Thyroid gland (tissue), 4 donors: ENCODE results near the gene SSPN.

Experiments used
- POLR2A ChIP-seq, 2 donors: fragments of 450-650 bp; IDR thresholded peaks; one replicate each; pipeline ENCODE4 v1.6.1; 2017; ENCODE audit warnings: antibody characterized with exemption in 2 of 2, mild to moderate bottlenecking in 2 of 2, moderate library complexity in 1 of 2
- TF ChIP-seq, protein P1 (sequence below), 6 experiments: fragments of 200-600 bp in 3 of 6; fragments of 450-650 bp in 3 of 6; sonication (generic) in 3 of 6; IDR thresholded peaks; one replicate each; pipeline ENCODE4 v1.5.1; 2016 to 2019; ENCODE audit warnings: antibody characterized with exemption in 6 of 6, mild to moderate bottlenecking in 2 of 6, inconsistent platforms in 1 of 6, moderate library complexity in 1 of 6

GRCh38 chr12:26290565-26290964 lies 95.2 kb downstream of the SSPN start:
- TF ChIP-seq, protein P1, sequence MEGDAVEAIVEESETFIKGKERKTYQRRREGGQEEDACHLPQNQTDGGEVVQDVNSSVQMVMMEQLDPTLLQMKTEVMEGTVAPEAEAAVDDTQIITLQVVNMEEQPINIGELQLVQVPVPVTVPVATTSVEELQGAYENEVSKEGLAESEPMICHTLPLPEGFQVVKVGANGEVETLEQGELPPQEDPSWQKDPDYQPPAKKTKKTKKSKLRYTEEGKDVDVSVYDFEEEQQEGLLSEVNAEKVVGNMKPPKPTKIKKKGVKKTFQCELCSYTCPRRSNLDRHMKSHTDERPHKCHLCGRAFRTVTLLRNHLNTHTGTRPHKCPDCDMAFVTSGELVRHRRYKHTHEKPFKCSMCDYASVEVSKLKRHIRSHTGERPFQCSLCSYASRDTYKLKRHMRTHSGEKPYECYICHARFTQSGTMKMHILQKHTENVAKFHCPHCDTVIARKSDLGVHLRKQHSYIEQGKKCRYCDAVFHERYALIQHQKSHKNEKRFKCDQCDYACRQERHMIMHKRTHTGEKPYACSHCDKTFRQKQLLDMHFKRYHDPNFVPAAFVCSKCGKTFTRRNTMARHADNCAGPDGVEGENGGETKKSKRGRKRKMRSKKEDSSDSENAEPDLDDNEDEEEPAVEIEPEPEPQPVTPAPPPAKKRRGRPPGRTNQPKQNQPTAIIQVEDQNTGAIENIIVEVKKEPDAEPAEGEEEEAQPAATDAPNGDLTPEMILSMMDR (IDR thresholded peaks at IDR 0.05): no peak
- TF ChIP-seq POLR2A (IDR thresholded peaks at IDR 0.05): no peak
